ENCODE measurements around the gene CDH13. TPM values are rescaled to one million over a fixed set of nuclear protein-coding genes. Genes with fewer than 3 reads are reported as not detected.

The CDH13 gene
- total and polyA plus RNA-seq, 2 donors (not counting 3 experiments of a cell fraction or from before 2014, with no cell fraction given) = 96.6 to 124 TPM

- POLR2A ChIA-PET = no interaction called here
- dilution Hi-C loops (cut with MboI; ENCODE audit: extremely low pct_ligation_motif_present, low sequenced_read_pairs) = no loop called here
- Histone ChIP-seq H2AFZ (ENCODE audit: low read depth, low read length) (peak overlapping the region; percentile 53), H4K20me1 (replicated peaks; ENCODE audit: control insufficient read depth, extremely low read depth, insufficient read depth, low read length) (no peaks in the 10 kb centered on the region), H3K79me2 (ENCODE audit: control insufficient read depth, insufficient read depth, low read length) (no peaks in the 10 kb centered on the region), H3K4me2 (ENCODE audit: insufficient read depth, low read length) (no peak overlapping the region), H3K9me3 (replicated peaks; ENCODE audit: control insufficient read depth, insufficient read depth, low read length) (no peaks in the 10 kb centered on the region), H3K36me3 (ENCODE audit: control insufficient read depth in 2 of 2, extremely low read depth in 1 of 2, insufficient read depth in 2 of 2, low read length in 2 of 2) (no peaks in the 10 kb centered on the region), H3K4me1 (ENCODE audit: control insufficient read depth, extremely low read depth, insufficient read depth, low read length) (peaks cover 9% of the 10 kb centered on the region), H3K9me1 (replicated peaks; ENCODE audit: control insufficient read depth, extremely low read depth, insufficient read depth, low read length) (no peaks in the 10 kb centered on the region), H3K27me3 (ENCODE audit: control insufficient read depth in 2 of 2, insufficient read depth in 2 of 2, low read length in 2 of 2) (no peaks in the 10 kb centered on the region), H3K9ac (replicated peaks; ENCODE audit: extremely low read depth, insufficient read depth, low read length) (no peak overlapping the region), H3K4me3 (replicated peaks in 1 of 3; ENCODE audit: insufficient read depth in 1 of 3, low read depth in 1 of 3, low read length in 3 of 3) (no peak overlapping the region), H3K27ac (ENCODE audit: insufficient read depth, low read depth, low read length) (no peak overlapping the region)
- DNase-seq (ENCODE audit: low read depth, low spot score) (peak; percentile 17), FAIRE-seq (no peak)
- TF ChIP-seq CTCF (IDR thresholded peaks at IDR 0.05; ENCODE audit: extremely low read depth in 1 of 2, insufficient read depth in 1 of 2, low read depth in 1 of 2, low read length in 2 of 2) (no peak), FOS (IDR thresholded peaks at IDR 0.05; ENCODE audit: borderline replicate concordance, insufficient read depth, low read length) (no peak), MAX (IDR thresholded peaks at IDR 0.05; ENCODE audit: insufficient read depth, insufficient read length) (no peak), POLR2A (IDR thresholded peaks at IDR 0.05; ENCODE audit: low read depth, low read length) (no peak), GATA2 (IDR thresholded peaks at IDR 0.05; ENCODE audit: insufficient read depth, insufficient read length, low read depth, low read length) (no peak), MYC (IDR thresholded peaks at IDR 0.05; ENCODE audit: low read depth, low read length) (no peak), JUN (IDR thresholded peaks at IDR 0.05; ENCODE audit: borderline replicate concordance, insufficient read depth, insufficient read length, low read depth) (no peak), POLR2AphosphoS5 (IDR thresholded peaks at IDR 0.05; ENCODE audit: insufficient read depth, low read depth, low read length) (no peak), EZH2 (IDR thresholded peaks at IDR 0.05; ENCODE audit: borderline replicate concordance, low read depth, low read length, severe bottlenecking) (no peak)
- CTCF ChIA-PET = interaction anchor here (1.2 kb wide), 1 partner anchor 400 kb away, joined by 4 read pairs; no protein-coding TSS in a partner anchor
- intact Hi-C loops (cut with micrococcal nuclease) = loop anchor here (1.0 kb wide), 1 partner anchor 8 kb away; no protein-coding TSS in a partner anchor
- no TSS peak for BruUV-seq (replicated peaks)
These were observed 419.9 kb downstream of the CDH13 start for GRCh38 chr16:83046664-83047063.

All from endothelial cell of umbilical vein (primary cell).